Non-pigmented ciliary epithelial cell (primary cell): ENCODE measurements around the gene EFNA3.

Experiments used
- DNase-seq: peaks from one replicate; pipeline ENCODE4 v3.0.0-alpha.2; 2010; ENCODE audit warnings: low read depth

EFNA3 gene

DNA sequence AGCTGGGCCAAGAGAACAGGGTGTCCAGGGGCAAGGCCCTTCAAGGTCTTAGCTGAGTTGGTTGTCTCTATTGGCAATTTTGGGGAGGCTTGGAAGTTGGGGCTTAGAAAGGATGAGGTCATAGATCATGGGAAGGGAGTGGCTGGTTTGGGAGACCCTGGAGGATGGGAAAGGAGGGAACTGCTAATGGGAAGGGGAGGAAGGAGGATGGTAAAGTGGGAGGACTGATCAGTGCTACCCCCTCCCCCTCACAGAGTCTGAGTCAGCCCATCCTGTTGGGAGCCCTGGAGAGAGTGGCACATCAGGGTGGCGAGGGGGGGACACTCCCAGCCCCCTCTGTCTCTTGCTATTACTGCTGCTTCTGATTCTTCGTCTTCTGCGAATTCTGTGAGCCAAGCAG lies 10.0 kb upstream of the EFNA3 start:
- no peak for DNase-seq

DNA sequence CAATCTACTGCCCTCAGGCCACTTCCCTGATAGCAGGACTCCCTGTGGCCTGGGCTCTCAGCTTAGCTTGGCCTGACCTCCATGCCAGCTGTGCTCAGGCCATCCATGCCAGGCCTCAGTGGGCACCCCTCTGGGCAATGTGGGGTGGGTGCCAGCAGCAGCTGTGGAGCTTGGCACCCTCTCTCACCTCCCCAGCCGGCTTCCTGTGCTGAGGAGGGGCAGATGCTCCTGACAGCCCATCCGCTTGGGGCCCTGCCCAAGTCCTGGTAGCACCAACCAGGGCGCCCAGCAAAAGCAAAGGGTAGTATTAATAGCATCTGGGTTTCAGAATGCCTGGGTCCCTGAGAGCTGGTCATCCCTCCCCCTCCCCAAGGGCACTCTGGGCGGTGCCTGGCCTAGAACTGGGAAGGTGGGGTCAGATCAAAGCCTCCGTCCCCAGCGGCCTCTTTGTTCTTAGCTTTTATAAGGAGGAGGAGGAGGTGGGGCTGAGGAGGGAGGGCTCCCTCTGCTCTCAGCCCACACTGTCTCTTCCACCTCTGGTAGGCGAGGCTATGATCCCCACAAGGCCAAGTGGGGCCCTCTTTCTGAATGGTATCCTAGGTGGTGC lies 9.0 kb upstream of the EFNA3 start:
- DNase-seq, result no peak

DNA sequence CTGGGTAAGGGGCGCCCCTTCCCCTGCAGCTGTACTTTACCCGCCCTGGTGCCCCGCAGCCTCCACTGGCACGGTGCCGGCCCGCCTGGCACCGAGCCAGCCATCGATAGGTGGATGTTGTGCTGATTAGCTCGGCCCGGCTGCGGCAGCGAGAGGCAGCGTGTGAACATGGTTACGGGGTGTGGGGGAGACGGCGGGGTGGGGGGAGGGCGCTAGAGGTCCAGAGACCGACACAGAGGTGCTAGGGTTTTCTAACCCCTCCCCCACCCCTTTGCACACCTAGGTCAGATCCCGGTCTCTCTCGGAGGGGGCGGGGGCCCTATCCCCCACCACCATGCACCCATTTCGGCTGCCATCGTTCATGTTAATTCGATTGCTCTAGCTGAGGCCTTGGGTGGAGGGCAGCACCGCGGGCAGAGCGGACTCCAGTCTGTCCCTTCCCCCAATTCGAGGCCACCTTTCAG lies 8.4 kb upstream of the EFNA3 start:
- no peak for DNase-seq

DNA sequence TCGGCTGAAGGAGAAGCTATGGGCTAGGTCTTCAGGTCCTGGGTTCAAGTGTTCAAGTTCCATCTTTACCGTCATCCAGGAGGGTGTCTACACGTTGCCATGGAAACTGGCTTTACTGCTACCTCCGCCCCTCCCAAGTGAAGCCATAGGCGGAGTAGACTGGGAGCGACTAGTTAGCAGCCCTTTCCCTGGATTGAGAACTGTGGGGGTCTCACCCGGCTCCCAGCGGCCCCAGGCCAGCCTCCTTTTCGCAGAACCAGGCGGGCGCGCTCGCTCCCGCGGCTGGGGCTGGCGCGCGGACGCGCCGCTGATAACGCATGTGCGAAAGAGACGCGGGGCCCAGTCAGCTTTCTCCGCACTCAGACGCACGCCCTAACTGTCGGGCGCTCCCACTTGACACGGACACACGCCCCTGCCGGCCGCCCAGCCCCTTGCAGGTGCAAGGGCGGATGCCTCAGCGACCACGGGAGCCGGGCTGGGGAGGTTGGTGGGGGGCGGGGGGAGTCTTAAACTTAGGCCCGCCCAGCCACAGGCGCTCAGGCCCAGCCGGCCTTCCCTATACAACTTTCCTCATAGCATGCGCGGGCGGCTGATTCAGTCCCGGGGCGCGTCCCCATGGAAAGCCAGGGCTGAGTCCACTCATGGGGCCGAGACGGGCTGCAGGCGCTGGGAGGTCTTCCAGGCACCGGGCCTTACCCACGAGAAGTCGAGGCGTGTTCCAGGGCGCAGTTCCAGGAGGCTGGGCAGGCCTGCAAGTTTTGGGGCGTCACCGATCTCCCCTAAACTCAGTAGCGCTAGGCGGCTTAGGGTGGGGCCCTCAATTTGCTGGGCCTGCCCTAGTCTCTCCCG lies 7.7 kb upstream of the EFNA3 start:
- no peak for DNase-seq

DNA sequence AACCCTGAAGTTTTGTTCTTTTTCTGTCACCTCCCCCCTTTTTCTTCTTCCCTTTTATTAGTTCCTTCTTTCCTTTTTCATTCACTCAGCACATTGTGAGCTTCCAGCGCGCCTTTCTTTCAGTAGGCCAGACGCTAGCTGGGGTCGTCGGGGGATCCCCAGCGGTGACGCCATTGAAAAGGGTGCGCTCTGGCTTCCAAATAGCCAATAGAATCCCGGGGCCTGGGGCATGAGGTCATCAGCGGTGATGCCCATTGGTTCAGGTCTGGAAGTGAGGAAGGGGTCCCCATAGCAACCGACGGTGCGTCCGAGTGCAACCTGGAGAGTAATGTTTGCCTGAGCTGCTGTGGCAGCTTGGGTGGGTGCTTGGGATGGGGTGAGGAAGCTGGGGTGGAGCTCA lies 6.9 kb upstream of the EFNA3 start:
- no peak for DNase-seq

DNA sequence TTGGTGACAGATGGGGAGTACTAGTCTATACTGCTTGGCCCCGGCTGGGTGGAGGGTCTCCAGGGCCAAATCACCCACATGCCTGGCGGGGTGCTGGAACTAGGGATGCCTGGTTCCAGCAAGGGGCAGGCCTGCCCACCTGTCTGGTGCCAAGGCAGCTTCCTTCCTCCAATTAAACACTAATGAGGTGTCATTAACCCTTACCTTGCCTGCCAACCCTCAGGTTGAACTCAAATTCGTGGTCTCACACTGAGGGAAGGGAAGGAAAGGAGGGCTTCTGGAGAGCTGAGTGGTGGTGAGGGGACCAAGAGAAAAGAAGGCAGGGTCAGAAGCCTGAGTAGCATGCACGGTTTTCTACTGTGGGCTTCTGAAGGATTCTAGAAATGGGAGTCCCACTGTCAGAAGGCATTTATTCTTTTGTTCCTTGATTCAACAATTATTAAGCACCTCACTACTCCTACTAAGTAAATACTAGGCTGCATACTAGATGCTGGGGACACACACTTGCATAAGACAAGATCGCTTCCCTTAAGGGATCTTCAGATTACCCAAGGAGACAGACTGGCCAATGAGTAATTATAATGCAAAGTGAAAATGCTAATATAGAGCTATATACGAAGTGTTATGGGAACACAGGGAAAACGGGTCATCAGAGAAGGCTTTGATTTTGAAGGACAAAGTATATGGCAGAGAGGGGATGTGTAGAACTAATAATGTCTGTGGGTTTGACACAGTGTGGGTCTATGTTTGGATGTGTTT lies 5.9 kb upstream of the EFNA3 start:
- no peak for DNase-seq

DNA sequence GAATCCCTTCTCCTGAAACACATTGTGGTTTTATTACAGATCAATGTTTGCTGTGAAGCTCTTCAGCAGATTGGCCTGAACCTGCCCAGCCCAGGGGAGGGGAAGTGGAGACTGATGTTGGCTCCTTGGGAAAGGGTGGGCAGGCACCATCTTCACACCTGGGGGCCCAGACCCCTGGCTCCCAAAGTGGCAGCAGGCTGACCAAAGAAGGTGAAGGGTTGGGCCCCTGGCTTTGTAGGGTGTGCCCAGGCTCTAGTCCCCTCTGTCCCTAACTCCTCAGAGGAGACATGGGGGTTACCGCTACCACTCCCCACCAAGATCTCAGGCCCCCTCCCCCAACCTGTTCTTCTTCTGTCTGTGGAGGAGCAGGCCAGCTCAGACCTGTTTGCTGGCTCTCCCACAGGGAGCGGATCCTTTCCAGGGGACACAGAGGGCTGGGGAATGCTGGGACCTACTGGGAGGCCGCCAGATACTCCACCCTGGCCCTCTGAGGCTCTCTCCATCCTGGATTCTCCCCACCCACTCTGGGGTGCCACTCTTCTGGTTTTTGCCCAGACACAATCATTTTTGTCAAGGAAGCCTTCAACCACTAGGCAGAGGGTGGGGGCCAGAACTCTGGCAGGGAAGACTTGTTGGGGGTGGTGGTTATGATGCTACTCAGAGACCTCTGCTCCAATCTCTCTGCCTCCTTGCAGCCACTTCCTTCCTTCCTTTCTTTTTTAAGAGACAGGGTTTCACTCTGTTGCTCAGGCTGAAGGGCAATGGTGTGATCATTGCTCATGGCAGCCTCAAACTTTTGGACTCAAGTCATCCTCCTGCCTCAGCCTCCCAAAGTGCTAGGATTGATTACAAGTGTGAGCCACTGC lies 5.0 kb upstream of the EFNA3 start:
- no peak for DNase-seq

DNA sequence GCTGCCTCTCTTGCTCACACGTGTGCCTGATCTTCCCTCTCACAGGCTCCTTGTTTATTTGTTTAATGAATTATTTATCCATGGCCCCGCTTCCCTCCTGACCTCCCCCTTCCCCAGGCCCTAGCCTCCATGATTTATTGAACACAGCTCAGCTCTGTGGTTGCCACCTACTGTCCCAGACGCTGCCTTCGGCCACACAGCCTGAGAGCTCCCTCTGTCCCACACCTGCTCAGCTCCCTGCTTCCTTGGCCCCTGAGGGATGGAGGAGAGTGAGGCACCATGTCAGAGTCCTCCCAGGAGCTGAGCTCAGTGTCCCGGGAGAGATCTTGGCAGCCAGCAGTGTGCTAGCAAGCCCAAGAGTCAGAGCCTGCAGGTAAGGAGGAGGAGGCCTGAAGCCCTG lies 3.1 kb upstream of the EFNA3 start:
- no peak for DNase-seq

DNA sequence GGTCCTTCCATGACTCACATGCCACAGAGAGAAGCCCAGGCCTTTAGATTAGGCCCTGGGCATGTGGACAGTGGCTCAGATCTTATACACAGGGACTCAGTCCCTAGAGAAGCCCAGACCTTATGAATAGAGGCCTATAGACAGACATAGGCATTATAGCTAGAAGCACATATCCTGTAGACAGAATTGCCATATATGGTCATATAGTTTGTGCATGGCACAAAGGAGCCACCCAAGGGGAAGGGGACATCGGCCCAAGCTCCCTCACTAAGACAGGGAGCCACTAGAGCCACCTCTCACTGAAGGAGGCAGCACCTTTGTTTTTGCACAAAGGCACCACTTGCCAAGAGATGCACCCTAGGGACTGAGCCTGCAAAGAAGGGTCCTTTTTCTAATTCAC lies 2.3 kb upstream of the EFNA3 start:
- DNase-seq, result no peak

DNA sequence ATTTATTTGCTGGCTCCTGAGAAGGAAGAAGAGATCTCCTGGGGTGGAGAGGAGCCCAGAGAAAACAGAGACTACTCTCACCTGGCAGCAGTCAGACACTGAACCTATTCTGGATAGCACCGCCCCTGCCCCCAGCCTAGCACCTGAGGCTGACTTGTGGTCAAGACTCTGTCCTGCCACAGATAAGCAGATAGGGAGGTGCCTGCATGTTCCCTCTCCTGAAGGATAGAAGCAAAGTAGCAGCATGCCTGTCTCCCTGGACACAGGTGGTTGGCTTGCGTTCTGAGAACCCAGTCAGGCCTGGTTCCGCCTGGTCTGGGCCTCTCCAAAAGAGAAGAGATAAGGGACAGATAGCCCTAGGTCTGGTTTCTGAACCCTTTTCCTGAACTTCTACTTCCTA lies 1.3 kb upstream of the EFNA3 start:
- DNase-seq, result no peak

DNA sequence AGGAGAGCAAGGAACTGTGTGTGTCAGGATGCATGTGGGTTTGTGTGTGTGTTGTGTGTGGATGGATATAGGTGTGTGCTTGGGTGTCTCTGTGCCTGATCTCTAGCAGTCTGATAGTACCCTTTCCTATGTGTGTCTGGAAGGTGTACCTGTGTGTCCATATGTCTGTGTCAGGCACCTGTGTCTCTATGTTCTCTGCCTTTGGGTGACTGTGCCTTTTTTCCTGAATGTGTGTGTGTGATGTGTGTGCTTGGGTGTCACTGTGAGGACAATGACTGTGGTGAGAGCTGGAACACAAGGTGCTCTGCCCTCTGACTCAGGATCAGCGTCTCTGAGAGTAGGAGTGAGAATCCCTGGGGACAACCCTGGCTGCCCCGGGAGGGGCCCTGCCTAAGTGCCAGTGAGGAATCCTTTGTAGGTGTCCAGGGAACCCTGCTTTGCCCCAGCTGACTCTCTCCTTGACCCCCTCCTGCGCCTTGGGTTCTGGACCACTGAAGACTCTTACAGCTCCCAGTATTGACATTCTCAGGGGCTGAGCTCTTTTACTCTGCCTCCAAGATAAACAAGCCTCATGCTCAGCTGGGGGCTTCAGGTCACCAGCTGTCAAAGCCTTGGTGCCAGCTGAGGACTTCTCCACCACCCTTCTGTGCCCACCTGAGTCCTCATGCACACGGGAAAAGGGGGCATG lies 735 bp upstream of the EFNA3 start:
- no peak for DNase-seq

DNA sequence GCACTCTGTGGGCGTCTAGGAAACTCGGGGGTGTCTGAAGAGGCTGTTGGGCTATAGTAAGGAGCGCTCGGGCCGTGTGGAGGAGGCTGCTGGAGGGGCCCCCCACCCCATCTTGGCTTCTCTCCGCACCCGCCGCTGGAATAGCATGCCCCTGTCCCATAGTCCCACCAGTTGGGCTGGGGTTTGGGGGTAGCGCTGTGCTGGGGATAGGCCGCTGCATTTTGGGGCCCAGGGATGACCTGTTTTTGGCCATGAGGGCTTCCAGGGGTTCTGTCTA lies 511 bp downstream of the EFNA3 start:
- DNase-seq, result no peak

DNA sequence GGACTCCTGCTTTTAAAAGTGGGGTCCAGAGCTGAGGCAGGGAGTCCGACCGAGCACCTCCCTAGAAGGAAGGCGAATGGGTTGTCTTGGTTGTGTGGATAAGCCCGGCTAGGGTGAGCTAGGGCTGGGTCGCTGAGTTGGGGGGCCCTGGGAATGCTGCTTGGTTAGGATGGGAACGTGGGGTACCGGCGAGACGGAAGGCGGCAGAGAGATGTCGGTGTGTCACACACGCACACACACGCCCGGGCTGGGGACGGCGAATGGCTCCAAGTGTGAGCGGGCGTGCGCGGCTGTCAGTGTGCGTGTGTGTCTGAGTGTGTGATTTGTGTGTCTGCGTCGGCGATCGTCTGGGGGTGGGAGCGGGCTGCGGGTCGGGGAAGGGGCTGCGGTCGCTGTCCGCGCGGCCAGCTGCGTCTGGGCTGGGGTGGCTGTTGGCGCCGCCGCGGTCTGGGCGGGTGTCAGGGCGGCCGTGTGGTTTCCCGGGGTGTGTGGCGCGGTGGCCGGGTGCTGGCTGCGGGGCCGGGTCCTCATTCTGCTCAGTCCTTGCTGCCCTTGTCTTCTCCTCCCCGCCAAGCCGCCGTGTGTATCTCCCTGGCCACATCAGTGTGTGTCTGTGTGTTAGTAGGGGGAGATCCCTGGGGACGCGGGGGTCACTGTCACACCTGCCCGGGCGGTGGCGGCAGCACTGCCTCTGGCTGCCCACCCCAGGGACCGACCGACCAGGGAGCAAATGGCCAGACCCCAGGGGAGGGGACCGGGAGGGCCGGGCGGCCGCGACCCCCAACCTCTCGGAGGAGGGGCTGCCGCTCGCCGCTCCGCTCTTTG lies 1.1 kb downstream of the EFNA3 start:
- DNase-seq, result no peak

DNA sequence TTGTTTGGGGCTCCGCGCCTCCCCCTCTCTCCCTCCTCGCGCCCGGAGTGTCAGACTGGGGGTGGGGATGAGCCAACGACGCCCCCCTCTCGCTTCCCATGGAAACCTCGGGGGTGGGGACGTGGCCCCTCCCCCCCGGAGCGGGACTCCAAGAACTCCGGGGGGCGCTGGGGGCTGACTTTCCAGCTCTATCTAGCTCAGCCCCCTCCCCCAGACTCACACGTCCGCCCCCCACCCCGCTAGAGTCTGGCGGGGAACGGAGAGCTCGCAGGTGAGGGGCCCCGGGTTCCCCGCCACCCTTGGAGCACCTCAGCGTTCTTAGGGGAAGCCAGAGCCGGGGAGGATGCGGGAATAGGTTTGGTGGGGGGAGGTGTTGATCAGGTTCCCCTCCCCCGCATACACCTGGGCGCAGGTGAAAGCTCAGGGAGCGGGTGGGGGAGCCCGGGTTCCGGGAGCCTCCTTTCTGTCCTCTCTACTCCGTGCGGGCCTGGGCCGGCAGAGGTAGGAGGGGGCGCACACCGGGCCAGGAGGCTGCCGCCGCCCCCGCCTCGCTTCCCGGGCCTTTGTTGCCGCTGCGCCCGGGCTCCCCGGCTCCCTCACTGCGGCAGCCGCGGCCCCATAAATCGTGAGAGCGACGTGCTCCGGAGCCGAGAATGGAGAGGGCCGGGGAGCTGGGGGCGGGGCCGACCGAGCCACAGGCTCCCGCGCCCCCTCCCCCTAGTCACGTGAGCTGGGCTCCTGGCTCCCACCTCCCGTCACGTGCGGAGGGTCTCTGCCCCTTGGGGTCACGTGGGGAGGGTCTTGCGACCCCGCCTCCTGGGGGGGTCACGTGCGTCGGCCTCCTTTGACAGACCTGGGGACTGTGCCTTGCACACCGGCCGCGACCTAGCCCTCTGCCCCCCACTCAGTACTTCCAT lies 1.9 kb downstream of the EFNA3 start:
- DNase-seq, result no peak

DNA sequence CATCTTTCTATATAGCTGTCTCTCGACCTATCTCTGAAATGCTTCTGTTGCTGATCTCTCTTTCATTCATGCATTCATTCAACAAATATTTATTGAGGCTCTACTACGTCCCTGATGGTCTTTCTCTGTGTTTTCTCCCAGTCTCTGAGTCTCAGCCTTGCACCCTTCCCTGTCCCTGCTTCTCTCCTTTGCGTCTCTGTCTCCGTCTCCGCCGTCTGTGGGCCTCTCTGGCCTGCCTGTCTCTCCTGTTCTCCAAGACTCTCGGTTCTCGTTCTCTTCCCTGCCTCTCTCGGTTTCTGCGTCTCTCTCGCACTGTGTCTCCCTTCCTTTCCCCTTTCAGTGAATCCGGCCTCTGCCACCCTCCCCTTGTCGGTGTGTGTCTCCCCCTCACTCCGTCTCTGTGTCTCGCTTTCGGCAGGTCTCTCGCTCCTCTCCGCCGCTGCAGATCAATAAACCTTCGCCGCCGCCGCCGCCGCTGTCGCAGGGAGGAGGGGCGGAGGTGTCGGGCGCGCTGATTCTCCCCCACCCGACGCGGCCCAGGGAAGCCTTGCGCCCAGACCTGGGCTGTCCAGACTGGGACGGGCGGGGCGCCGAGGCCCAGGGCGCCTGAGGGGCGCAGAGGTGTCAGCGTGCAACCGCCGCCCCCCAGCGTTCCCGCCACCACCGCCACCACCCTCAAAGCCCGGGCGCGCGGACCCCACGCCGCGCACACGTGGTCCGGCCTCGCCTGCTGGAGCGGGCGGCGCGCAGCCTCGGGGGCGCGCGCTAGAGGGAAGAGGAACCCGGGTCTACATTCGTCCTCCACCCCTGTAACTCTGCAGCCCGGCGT lies 3.0 kb downstream of the EFNA3 start:
- DNase-seq, result no peak

DNA sequence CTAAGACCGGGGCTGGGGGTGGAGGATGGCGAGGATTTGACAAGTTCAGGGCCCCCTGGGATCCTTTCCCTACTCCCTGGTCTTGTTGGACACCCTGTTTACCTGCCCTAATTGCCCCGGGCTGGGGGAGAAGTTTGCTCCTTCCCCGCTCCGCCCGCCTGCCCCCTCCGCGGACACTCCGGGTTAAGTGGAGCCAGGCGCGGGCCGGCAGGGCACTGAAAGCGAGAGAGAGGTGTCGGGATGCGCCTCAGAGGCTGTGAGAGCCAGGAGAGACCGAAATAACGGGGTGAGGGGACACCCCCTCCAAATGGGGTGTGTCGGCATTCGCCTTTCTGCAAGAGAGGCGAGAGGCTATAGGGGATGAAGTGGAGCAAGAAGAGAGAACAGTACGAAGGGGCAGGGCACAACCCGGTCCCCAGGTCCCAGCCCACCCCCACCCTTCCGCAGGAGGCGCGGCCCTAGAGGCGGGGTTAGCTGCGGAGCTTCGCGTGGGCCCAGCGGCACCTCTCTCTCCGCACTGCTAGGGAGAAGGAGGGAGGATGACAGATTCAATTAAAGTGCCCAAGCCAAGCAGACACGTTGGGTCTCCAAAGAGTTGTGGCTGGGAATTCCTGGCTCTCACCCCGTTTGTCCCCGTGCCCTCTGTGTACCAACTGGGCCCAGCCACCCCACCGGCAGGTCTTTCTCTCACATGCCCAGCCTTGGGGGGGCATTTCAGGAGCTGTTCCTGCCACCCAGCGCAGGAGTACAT lies 3.8 kb downstream of the EFNA3 start:
- no peak for DNase-seq

DNA sequence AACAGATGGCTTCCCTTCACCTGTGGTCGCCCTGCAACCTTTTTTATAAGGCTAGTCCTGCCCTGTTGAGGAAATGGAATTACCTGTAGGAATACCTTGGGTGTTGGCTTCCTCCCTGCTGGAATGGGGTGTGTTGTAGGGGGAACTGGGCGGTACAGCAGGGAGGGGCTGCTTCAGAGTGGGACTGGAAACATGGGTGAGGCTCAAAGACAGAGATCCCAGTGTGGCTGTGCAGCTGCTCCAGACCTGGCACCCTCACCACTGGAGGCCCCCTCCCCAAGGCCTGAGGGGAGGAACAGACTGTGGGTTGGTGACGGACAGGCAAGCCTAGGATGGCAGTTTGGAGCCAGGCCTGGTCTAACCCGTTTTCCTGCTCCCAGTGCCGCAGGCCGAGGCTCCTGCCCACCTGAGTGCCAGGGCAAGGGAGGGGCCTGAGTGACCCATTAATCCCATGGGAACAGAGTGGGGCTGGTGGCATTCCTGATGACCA lies 4.5 kb downstream of the EFNA3 start:
- no peak for DNase-seq
